Activated CD4-positive, CD25-positive, alpha-beta regulatory T cell treated with anti-CD3 and anti-CD28 coated beads, Interleukin-2, amount 50 U/mL, for 16 hours (primary cell): ENCODE data around the gene CSGALNACT2.
"Not testable (repeated sequence)": the region's sequence is repeated elsewhere in the genome, so short reads cannot be mapped to it uniquely, and the experiment has no call there.

Source experiments
- DNase-seq: peaks from one replicate; pipeline ENCODE4 v3.0.0-alpha.2; 2020; ENCODE audit warnings: low read depth, low spot score

Gene CSGALNACT2

DNA sequence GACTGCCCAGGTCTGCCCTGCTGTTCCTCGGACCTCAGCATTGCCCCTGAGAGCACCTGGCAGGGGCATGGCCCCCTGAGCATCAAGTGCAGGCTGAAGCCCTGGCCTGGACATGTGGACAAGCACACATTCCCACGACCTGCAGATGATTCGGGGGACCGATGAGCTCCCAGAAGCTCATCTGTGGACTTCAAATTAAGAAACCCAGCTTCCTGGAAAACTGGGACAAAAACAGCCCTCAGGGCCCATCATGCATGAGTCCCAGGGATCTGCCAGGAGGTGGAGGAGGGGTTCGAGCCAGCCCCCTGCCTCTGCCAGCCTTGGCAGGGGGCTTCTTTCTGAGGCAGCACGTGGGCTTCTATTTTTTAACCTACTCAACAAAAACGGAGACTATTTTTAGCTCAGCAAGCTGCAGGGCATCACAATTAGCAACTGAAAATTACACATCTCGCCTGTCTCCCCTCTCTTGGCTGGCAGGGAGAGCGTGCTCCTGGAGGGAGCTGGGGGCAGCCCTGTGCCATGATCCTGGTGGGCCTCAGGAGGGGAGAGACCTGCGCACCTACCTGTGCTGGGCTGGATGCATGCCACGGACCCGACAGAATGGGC, 76.8 kb downstream of the CSGALNACT2 start:
- DNase-seq = no peak

DNA sequence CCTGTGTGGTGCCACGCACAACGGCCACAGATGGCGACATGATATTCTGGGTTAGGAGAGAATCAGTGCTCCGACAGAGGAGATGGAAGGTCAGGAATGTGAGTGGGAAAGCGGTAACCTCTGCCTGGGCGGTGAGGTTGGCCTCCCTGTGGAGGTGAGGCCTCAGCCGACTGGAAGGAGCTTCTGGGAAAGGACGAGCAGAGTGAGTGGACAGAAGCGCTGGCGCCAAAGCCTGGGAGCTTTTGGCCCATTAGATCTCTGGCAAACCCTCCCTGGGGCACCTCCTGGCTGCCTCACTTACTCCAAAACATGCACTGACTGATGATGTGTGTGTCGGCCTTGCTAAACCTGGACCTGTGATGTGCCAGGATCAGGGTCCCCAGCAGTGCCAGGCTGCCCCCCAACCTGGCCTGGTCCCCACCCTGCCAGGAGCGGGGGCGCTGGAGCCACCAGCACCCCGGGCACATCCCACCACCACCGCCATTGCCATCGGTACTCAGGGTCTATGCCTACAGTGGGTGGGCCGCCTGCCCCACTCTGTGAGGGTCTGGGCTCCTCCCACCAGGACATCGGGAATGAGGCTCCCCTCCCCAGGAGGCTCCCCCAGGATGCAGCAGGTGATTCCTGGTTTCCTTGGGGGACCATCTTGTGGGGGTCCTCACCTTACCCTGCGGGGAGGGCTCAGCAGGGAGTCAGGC, 77.7 kb downstream of the CSGALNACT2 start:
- DNase-seq = no peak

DNA sequence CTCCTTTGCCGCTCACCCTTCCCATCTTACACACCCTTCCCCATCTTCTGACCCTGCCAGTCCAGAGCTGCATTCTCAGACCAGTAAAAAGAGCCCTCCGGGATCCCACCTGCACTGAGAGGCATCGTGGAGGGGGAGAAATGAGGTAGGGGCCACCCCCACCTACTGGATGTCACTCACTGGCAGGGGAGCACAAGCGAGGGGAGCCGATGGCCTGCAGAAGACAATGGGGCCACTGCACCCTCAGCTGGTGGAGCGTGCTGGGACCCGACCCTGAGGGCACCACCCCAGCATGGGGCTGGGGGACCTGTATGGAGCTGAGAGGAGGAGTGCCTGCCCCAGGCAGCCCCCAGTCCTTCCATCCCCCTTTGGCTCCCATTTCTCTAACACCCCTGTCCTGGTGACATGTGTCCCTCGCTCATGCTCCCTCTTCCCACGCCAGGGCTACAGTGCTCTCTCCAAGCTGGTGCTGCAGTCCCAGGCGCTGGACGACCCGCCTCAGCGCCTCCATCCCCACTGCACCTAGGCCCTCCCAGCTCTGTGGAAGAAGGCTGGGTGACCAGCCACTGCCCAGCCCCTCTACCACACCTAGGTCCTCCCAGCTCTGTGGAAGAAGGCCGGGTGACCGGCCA, 78.8 kb downstream of the CSGALNACT2 start:
- DNase-seq = no peak

DNA sequence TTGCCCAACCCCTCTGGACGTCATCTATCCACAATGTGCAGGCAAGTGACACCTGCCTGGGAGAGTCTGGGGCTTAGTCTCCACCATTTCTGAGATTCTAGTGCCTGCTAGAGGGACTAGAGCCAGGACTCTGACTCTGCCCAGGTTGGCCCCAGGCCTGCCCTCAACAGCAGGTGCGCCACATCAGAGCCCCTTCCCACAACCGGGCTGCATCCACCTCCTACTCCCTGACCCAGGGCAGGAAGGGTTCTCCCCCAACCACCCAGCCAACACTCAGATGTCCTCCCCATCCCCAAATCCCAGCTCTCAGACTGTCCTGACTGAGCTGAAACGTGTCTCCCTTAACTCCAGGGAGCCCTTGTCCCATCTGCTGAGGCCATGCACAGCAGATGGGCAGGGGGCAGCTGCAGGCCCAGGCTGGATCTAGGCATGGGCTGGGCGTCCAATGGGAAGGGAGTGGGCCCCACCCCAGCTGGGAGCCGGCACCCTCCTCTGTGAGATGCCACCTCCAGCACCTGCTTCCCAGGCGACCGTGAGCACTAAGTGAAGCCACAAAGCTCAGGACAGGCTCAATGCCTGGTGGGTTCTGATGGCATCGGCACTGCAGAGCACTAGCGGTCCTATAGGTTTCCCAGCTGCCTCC, 79.4 kb downstream of the CSGALNACT2 start:
- no peak for DNase-seq

DNA sequence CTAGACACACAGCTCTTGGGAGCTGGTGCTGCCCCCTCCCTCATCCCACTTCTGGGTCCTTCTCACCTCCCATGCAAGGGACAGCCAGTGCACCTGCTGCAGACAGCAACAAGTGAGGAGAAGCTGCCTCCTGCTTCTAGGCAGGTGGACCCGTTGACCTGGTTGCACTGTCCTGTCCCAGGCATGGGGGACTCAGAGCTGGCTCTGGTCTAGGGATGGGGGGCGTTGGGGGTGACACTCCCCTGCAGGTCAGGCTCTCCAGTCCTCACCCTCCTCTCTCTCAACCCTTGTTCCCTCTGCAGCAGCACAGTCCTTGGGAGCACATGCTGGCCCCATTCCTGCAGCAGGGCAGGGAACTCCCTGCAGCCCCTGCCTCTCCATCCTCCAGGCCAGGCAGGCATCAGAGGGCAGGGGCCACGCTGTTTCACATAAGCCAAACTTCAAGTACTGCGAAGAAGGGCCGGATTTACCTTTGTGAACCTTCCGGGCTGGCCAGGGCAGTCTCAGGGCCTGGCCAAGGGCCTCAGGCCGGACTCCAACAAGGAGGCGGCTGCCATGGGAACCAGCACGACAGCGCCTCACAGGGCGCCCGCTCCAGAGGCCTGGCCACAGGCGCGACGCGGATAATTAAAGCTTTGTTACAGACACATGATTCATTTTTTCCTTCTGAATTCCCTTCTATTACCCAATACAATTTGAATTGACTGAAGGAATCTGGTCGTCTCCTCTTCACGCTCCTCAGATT, 80.1 kb downstream of the CSGALNACT2 start:
- no peak for DNase-seq

DNA sequence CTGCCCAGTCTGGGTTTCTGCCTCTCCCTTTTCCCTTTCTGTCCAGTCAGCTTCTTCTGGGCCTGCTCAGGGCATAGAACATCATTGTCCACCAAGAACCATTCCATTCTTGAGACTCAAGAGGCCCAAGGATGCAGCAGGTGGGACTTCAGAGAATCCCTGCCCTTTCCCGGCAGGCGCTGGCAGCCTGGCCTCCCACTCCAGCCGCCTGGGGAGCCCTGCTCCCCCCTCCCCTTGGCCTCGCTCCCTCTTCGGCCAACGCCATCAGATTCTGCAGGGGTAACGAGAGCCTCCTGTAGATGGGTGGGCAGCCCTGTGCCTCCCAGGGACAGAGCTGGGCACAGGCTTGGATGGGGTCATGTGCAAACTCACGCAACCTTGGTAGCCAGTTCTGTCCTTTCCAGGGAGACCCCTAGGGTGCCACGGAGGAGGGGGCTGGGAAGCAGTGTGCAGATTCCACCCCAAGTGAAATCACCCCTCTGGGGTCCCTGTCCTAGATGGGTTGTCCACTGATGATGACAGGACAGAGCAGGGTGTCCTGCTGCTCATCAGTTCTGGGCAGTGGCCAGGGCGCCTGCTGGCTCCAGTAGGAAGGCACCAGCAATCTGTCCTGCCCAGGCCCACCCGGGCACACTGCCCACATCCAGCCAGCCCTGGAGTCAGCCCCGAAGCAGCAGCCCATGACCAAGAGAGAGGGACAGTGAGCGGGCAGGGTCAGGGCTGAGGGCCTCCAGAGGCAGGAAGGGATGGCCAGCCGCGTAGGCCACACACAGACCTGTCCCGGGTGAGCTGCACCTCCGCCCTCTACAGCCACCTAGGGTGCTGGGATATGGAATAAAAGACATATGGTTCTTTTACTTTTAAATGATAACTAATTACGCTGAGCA, 80.9 kb downstream of the CSGALNACT2 start:
- DNase-seq = no peak

DNA sequence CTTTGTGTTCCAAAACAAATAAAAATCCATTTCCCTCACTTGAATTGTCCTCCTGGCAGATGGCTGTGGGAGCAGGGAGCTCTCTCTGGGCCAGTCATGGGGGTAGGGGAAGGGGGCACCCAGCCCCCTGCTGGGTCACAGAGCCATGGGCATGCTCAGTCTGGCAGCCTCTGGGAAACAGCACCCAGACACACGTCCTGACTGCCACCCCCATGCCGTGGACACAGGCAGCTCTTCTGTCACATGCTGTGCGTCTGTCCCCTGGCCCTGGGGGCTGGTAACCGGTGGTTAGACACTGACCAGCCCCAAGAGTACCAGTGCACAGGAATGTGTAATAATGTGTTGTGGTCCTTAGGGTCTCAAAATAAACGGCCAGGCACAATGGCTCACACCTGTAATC, 81.6 kb downstream of the CSGALNACT2 start:
- DNase-seq = no peak

DNA sequence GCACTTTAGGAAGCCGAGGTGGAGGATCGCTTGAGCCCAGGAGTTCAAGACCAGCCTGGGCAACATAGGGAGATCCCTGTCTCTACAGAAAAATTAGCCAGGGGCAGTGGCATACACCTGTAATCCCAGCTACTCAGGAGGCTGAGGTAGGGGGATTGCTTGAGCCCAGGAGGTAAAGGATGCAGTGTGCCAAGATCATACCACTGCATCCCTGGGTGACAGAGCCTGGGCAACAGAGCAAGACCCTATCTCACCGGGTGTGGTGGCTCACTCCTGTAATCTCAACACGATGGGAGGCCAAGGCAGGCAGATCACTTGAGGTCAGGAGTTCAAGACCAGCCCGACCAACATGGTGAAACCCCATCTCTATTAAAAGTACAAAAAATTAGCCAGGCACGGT, 82.0 kb downstream of the CSGALNACT2 start:
- not testable (repeated sequence) for DNase-seq

DNA sequence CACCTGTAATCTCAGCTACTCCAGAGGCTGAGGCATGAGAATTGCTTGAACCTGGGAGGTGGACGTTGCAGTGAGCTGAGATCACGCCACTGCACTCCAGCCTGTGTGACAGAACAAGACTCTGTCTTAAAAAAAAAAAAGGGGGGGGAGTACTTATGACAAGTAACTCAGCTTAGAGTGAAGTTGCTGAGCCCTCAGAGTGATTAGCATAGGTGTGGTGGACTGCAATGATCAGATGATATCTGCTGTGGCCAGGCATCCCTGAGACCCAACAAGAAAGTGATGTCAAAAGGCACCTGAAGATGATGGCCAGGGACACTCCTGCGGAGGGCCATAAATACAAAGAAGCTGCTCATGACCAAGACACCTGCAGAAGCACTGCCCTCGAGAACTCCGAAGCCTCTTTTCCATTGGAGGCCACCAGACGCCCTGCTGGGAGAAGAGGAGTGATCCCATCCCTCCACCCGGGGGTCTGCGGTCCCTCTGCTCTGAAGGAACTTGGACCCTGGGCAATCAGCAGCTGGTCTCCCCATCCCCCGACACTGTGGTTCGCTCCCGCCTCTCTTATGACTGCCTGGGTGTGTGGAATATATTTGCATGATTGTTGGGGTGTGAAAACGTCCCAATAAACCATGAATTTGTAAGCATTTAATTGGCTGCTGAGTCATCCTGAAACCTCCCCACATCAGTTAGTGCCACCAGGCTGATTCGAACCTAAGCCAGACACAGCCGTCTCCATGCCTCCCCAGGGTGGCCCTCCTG, 82.6 kb downstream of the CSGALNACT2 start:
- DNase-seq = no peak

DNA sequence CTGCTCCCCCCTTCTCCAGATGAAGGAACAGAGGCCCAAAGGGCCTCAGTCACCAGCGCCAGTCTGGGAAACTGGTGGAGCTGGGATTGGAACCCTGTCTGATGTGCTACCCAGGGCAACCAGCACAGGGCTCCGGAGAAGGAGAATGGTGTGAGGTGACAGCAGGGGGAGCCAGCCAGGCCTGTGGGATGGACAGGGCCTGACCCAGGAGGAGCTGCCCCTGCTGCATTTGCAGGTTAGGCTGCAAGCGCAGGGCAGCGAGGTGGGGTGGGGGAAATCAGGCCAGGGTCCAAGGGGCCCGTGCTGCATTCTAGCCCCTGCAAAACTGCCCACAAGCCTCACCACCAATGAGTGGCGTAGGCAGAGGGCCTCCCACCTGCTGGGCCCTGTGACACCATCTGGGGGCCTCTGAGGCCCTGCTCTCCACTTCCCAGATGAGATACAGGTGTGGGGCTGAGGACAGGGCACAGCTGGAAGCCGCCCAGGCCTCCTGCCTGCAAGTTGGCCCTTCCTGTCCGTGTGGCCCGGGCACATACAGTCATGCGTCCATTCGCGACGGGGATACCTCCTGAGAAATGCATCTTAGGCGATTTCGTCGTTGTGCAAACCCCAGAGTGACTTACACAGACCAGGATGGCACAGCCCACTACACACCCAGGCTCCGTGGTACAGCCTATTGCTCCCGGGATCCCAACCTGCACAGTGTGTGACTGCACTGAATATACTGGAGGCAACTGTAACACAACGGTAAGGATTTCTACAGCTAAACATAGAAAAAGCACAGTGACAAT, 83.4 kb downstream of the CSGALNACT2 start:
- DNase-seq = no peak

DNA sequence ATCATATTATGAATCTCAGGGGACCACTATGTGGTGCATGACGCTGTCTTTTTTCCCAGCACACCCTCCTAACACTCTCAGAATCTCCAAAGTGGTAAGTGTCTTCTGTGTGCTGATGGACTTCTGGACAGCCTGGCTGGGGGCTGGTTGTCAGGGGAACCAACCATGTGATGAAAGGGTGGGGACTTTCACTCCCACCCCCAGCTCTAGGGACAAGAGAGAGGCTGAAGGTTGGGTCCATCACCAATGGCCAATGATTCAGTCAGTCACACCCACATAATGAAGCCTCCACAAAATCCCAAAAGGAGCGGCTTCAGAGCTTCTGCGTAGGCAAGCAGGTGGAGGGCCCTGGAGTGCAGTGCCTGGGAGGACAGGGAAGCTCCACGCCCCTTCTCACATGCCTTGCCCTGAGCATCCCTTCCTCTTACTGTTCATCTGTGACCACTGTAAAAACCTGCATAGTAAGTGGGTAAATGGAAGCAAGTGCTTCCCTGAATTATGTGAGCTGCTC, 84.0 kb downstream of the CSGALNACT2 start:
- no peak for DNase-seq

DNA sequence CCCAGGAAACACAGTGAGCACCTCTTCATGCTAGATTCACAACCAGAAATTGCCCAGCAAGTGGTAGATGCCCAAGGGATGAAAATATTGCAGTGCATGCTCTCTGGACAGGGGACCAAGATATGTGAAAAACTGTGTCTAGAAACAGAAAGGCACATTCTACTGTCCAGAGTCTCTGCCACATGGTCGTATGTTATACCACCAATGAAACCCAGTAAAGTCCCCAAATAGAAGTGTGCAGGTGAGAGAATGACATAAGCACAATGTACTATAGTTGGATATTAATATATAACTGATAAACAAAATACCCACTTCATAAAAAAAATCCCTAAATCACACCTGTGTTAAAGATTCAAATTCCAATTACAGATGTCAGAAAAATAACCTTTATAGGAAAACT, 84.8 kb downstream of the CSGALNACT2 start:
- DNase-seq = no peak

DNA sequence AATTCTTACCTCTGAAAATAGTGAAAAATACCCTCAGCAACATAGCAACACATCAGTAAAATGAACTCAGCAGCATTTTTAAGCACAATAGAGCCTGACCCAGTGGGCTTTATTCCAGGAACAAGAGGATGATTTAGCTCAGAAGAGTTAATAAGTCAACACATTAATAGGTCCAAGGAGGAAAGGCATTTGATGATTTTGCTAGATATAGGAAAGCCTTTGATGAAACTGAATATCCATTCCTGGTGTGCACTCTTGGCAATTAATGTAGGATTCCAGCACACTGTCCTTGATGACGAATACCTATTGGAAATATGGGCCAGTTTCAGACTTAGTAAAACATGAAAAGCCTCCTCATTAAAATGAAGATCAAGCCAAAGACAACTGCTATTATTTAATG, 86.1 kb downstream of the CSGALNACT2 start:
- no peak for DNase-seq

DNA sequence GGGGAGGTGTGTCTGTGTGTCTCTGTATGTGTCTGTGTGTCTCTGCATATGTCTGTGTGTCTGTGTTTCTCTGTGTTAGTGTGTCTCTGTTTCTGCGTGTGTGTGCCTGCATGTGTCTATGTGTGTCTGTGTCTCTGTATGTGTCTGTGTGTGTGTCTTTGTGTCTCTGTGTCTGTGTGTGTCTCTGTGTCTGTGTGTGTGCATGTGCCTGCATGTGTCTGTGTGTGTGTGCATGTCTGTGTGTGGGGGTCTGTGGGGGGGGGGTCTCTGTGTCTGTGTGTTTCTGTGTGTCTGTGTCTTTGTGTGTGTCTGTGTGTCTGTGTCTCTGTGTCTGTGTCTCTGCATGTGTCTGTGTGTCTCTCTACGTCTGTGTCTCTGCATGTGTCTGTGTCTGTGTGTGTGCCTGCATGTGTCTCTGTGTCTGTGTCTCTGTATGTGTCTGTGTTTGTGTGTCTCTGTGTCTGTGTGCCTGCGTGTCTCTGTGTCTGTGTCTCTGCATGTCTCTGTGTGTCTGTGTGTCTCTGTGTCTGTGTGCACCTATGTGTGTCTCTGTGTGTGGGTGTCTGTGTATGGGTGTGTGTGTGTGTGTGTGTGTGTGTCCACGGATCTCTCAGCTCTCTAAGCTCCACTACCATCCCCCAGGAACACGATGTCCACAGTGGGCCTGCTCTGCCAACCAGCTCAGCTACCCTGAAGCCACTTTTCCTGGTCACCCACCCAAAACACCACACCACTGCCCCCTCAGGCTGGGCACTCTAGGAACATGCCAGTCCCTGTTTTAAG, 87.0 kb downstream of the CSGALNACT2 start:
- DNase-seq = no peak

DNA sequence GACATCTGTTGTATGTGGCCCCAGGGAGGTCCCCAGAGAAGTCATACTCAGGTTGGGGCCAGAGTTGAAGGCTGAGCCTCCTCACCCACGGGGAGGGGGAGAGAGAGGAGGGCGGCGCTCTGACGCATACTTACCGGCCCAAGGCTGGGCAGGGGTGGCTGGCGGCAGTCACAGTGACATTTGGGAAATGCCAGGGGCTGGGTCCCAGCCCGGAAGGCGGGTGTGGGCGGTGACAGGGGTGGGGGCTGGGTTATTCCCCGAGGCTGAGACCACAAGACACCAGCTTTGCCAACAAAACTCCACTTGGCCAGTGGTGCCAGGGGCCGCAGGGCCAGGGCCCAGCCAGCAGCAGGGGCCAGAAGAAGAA, 87.5 kb downstream of the CSGALNACT2 start:
- no peak for DNase-seq

DNA sequence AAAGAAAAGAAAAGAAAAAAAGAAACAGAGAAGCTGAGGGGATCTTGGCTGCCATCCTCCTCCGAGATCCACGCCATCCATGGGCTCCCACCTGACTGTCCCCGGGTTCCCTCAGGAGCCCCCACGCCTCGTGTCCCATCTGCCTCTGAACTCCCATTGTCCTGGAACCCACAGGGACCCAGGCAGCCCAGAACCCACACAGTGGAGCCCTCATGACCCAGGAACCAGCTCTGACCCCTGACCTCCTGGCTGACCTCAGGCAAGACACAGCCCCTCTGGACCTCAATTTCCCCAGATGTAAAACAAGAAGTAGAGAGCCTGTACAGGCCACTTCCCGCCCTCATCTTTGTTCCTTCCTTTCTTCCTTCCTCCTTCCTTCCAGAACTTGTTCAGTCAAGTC, 88.2 kb downstream of the CSGALNACT2 start:
- DNase-seq = no peak

DNA sequence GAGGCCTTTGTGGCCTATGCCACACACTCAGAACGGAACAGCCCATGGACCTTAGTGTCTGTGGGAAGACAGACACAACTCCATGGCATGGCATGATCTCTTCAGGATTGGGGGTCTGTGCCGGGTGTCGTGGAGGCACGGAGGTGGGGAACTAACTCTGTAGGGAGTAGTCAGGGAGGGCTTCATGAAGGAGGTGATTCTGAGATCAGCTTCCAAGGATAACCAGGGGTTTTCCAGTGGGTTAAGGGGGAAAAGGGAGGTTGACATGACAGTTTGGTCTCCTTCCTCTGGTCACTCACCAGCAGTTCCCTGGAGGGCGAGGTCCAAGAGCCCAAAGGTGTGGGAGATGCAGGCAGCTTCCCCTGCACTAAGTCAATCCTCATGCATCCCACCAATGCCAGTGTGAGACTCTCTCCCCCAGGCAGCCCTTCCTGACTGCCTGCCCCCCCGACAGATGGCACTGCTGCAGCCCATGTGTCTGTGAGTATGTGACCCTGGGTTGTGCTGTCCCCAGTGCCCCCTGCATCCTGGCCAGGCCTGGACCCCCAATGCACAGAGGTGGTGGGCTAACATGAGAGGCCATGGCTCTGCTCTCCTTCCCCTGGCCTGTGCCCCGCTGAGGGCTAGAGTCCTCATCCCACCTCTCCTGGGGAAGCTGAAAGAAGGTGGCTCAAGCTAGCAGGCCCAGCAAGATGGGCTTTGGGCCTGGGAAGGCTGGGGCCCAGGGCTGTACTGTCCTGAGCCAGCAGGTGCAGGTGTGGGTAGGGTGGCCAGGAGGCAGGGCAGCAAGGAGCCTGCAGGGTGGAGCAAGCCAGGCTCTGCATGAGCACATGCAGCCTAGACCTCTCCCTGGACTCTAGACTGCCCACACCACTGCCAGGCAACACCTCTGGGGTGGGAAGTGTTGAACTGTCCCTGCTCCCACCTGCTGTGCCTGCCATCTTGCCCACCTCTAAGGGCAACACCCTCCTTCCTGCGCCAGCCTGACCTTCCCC, 88.9 kb downstream of the CSGALNACT2 start:
- no peak for DNase-seq
